ENCODE data around the gene PTPN6. TPM values are rescaled to one million over a fixed set of nuclear protein-coding genes. Genes with fewer than 3 reads are reported as not detected.

Gene PTPN6
- total RNA-seq, 1 donor: not detected

DNA sequence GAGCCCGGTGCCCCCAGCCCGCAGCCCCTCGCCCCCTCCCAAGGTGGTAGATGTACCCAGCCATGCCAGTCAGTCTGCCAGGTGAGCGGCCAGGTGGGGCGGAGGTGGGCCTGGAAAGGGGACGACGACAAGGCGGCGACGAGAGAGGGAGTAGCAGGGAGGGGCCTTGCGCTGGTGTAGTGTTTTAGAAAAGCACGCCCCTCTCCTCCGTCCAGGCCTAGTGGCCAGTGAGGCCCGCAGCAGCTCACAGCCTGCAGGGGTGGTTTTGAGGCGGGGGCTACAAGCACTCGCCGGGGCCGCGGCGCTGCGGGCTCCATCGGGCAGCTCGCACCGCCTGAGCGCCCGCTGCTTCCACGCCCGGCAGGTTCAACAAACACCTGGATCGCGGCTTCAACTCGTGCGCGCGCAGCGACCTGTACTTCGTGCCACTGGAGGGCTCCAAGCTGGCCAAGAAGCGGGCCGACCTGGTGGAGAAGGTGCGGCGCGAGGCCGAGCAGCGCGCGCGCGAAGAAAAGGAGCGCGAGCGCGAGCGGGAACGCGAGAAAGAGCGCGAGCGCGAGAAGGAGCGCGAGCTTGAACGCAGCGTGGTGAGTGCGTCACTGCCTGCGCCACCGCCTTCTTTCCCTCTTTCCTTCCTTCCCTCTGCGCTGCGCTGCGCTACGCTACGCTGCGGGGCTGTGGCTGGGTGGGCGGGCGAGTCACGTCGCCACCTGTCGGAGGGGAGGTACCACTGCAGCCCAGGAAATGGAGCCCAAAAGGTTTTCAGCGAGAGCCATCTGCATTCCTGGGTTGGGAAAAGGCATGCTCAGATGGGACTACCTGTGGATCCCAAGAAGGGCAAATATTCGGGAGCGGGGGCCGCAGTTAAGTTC, 13.4 kb upstream of the PTPN6 start:
- DNase-seq (ENCODE audit: low read depth): peak; percentile 90
- TF ChIP-seq, protein P1, sequence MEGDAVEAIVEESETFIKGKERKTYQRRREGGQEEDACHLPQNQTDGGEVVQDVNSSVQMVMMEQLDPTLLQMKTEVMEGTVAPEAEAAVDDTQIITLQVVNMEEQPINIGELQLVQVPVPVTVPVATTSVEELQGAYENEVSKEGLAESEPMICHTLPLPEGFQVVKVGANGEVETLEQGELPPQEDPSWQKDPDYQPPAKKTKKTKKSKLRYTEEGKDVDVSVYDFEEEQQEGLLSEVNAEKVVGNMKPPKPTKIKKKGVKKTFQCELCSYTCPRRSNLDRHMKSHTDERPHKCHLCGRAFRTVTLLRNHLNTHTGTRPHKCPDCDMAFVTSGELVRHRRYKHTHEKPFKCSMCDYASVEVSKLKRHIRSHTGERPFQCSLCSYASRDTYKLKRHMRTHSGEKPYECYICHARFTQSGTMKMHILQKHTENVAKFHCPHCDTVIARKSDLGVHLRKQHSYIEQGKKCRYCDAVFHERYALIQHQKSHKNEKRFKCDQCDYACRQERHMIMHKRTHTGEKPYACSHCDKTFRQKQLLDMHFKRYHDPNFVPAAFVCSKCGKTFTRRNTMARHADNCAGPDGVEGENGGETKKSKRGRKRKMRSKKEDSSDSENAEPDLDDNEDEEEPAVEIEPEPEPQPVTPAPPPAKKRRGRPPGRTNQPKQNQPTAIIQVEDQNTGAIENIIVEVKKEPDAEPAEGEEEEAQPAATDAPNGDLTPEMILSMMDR (IDR thresholded peaks at IDR 0.05; ENCODE audit: insufficient read depth, low read depth, low read length): peak; percentile 82
- H3K4me3 ChIP-seq (ENCODE audit: low read depth, low read length): peak overlapping the region; percentile 59

DNA sequence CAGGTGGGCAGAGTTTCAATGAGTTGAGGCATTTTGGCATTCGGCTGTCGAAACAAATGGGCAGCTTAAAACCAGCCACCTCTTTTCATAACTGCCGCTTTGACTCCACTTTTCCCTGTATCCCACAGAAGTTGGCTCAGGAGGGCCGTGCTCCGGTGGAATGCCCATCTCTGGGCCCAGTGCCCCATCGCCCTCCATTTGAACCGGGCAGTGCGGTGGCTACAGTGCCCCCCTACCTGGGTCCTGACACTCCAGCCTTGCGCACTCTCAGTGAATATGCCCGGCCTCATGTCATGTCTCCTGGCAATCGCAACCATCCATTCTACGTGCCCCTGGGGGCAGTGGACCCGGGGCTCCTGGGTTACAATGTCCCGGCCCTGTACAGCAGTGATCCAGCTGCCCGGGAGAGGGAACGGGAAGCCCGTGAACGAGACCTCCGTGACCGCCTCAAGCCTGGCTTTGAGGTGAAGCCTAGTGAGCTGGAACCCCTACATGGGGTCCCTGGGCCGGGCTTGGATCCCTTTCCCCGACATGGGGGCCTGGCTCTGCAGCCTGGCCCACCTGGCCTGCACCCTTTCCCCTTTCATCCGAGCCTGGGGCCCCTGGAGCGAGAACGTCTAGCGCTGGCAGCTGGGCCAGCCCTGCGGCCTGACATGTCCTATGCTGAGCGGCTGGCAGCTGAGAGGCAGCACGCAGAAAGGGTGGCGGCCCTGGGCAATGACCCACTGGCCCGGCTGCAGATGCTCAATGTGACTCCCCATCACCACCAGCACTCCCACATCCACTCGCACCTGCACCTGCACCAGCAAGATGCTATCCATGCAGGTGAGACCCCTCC, 12.6 kb upstream of the PTPN6 start:
- TF ChIP-seq, protein P1 (IDR thresholded peaks at IDR 0.05; ENCODE audit: insufficient read depth, low read depth, low read length): no peak

DNA sequence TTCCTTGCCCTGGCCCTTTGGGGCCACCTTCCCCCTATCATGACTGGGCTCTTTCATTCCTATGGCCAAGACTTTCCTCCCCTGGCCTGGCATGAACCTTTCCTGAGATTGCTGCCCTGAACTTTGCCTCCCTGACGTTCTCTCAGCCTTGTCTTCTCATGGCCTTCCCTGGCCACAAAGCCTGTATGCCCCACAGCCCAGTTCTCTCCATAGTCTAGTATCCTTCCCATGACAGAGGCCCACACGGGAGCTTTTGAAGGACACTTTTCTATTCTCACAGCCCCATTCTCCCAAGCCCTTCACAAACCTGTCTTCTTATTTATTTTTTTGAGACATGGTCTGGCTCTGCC, 12.0 kb upstream of the PTPN6 start:
- no peak for DNase-seq (ENCODE audit: low read depth)
- no peak overlapping the region for H3K4me3 ChIP-seq (ENCODE audit: low read depth, low read length)
- TF ChIP-seq, protein P1 (IDR thresholded peaks at IDR 0.05; ENCODE audit: insufficient read depth, low read depth, low read length): no peak

More for the DNA sequence above, 12.6 kb upstream of the PTPN6 start:
- H3K4me3 ChIP-seq (ENCODE audit: low read depth, low read length): peak overlapping the region; percentile 59
- DNase-seq (ENCODE audit: low read depth): no peak

DNA sequence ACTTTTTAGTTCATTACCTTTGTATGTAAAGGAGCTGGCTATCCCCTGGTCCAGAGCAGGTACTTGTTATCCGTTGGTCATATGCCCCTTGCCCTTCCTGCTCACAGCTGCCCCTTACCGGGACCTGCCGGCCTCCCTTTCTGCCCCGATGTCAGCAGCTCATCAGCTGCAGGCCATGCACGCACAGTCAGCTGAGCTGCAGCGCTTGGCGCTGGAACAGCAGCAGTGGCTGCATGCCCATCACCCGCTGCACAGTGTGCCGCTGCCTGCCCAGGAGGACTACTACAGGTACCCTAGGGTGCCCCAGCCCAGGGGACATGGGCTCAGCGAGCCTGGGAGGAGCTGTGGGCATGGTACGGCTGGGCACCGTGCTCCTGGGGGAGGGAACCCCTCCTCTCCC, 9.9 kb upstream of the PTPN6 start:
- TF ChIP-seq, protein P1 (IDR thresholded peaks at IDR 0.05; ENCODE audit: insufficient read depth, low read depth, low read length): no peak
- H3K4me3 ChIP-seq (ENCODE audit: low read depth, low read length): no peak overlapping the region
- DNase-seq (ENCODE audit: low read depth): no peak

DNA sequence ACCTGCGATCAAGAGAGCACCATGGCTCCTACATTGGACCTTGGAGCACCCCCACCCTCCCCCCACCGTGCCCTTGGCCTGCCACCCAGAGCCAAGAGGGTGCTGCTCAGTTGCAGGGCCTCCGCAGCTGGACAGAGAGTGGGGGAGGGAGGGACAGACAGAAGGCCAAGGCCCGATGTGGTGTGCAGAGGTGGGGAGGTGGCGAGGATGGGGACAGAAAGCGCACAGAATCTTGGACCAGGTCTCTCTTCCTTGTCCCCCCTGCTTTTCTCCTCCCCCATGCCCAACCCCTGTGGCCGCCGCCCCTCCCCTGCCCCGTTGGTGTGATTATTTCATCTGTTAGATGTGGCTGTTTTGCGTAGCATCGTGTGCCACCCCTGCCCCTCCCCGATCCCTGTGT, 9.4 kb upstream of the PTPN6 start:
- no peak for DNase-seq (ENCODE audit: low read depth)
- TF ChIP-seq, protein P1 (IDR thresholded peaks at IDR 0.05; ENCODE audit: insufficient read depth, low read depth, low read length): no peak
- H3K4me3 ChIP-seq (ENCODE audit: low read depth, low read length): no peak overlapping the region

DNA sequence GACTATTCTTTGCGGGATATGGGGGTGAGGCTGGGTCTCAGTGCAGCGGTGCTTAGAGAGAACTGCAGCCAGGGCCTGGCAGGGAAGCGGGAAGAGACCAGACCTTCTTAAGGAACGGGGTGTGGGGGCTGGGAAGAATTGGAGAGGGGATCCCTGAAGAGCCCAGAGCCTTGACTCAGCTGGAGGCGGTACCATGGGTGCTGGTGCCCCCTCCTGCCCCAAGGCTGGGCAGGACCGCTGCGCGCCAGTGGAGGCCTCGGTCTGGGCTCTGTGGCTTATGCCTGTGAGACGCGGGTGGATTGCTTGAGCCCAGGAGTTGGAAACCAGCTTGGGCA, 8.9 kb upstream of the PTPN6 start:
- DNase-seq (ENCODE audit: low read depth): no peak
- TF ChIP-seq, protein P1 (IDR thresholded peaks at IDR 0.05; ENCODE audit: insufficient read depth, low read depth, low read length): no peak
- H3K4me3 ChIP-seq (ENCODE audit: low read depth, low read length): no peak overlapping the region

Data from fibroblast of villous mesenchyme (primary cell).